Neural cell (in vitro differentiated cells): Measurements from ENCODE around the gene THAP8.

Source experiments
- CTCF ChIP-seq: fragments of 450-650 bp; IDR thresholded peaks from 2 replicates; pipeline ENCODE4 v1.5.1; 2014; ENCODE audit warnings: antibody characterized with exemption, mild to moderate bottlenecking, moderate library complexity; ENCODE audit not compliant: poor library complexity, severe bottlenecking
- MXI1 ChIP-seq: fragments of 450-650 bp; conservative IDR thresholded peaks from 2 replicates; pipeline ENCODE4 v1.6.1; 2014; ENCODE audit warnings: antibody characterized with exemption, mild to moderate bottlenecking; ENCODE audit not compliant: poor library complexity, severe bottlenecking
- SMC3 ChIP-seq: fragments of 450-650 bp; conservative IDR thresholded peaks from 2 replicates; pipeline ENCODE4 v1.6.1; 2014; ENCODE audit warnings: antibody characterized with exemption, mild to moderate bottlenecking, moderate library complexity; ENCODE audit not compliant: poor library complexity
- TAF1 ChIP-seq: IDR thresholded peaks from 2 replicates; pipeline ENCODE4 v1.6.1; 2012; ENCODE audit warnings: low read depth

- TF ChIP-seq CTCF (peak; percentile 24), SMC3 (peak; percentile 27), MXI1 (no peak), TAF1 (peak; percentile 55)
These were observed 21.6 kb downstream of the THAP8 start, which contains the start of gene CLIP3 for GRCh38 chr19:36032251-36033104.
